Kidney (tissue), 14 donors: ENCODE data around the gene CCL8. TPM values are rescaled to one million over a fixed set of nuclear protein-coding genes. Genes with fewer than 3 reads are reported as not detected.
A peak's percentile ranks its signal among the peaks of the same experiment; 100 is the strongest.

Experiments used
- DNase-seq, 5 donors: peaks; one replicate each; pipeline ENCODE4 v3.0.0-alpha.2; 2013 to 2020
- FAIRE-seq: peaks from 2 replicates; lab custom pipeline; 2012; peaks lifted over from hg19 to GRCh38; lab: Jason Lieb, UNC
- H3K27ac ChIP-seq, 2 donors: one replicate each; pipeline ENCODE4 v1.7.0; 2013; ENCODE audit warnings: low read depth in 2 of 2, low read length in 2 of 2, inconsistent platforms in 1 of 2
- H3K27me3 ChIP-seq: one replicate; pipeline ENCODE4 v1.7.1; 2013; ENCODE audit warnings: low read length, inconsistent platforms; ENCODE audit not compliant: control insufficient read depth, insufficient read depth
- H3K36me3 ChIP-seq, 3 donors: one replicate each; pipeline versions ENCODE4 v1.7.0 to v1.7.1; 2013; ENCODE audit warnings: low read length in 3 of 3, control low read depth in 1 of 3, inconsistent platforms in 1 of 3; ENCODE audit not compliant: insufficient read depth in 3 of 3, control insufficient read depth in 2 of 3
- H3K4me1 ChIP-seq, 3 donors: one replicate each; pipeline versions ENCODE4 v1.7.0 to v1.7.1; 2013; ENCODE audit warnings: low read length in 3 of 3, inconsistent platforms in 1 of 3, low read depth in 1 of 3; ENCODE audit not compliant: control insufficient read depth in 2 of 3, insufficient read depth in 2 of 3
- H3K4me3 ChIP-seq, 3 donors: one replicate each; pipeline versions ENCODE4 v1.7.0 to v1.8.1; 2013; ENCODE audit warnings: low read length in 3 of 3, control low read depth in 1 of 3, inconsistent platforms in 1 of 3
- H3K9ac ChIP-seq, 3 donors: one replicate each; pipeline versions ENCODE4 v1.7.0 to v1.7.1; 2013; ENCODE audit warnings: low read length in 3 of 3, control low read depth in 1 of 3, inconsistent platforms in 1 of 3
- H3K9me3 ChIP-seq, 3 donors: one replicate each; pipeline versions ENCODE4 v1.7.0 to v1.7.1; 2013; ENCODE audit warnings: low read length in 3 of 3, control low read depth in 1 of 3, inconsistent platforms in 1 of 3; ENCODE audit not compliant: control insufficient read depth in 2 of 3, insufficient read depth in 1 of 3
- intact Hi-C: fragments of 100-400 bp; cut with DNase I; formaldehyde crosslinking; loops from one replicate; pipeline ENCODE4 v1.11.1; 2022
- polyA plus RNA-seq: library from polyadenylated mRNA; stranded (reverse); fragments of 350-450 nt; fragmentation: Illumina TruSeq; extraction: RNeasy Lipid Tissue Mini Kit (QIAGEN cat#74804); gene quantifications from one replicate; pipeline ENCODE4 v1.2.3, GENCODE V29; 2014; ENCODE audit warnings: low read depth, low replicate concordance; ENCODE audit not compliant: insufficient read depth
- total RNA-seq: library from RNA; stranded (reverse); fragmentation: NEBNext Ultra II Directional; extraction: Animal tissue kit (Norgen Biotek cat#: 25700); gene quantifications from one replicate; pipeline ENCODE4 v1.2.1, GENCODE V29; 2021
- TF ChIP-seq, protein P1 (sequence below): IDR thresholded peaks from 3 replicates; pipeline ENCODE4 v1.5.1; 2012; ENCODE audit warnings: mild to moderate bottlenecking, moderate library complexity, borderline replicate concordance; ENCODE audit not compliant: insufficient read depth; ENCODE audit errors: extremely low read depth
- donor health status: control.
- donor health status: control.
- donor health status: control.
- donor health status: control.
- donor health status: control.
- donor health status: DM: yes; HTN: yes; CAD: no.
- donor health status: Normal renal cell carcinoma (clear cell type).

CCL8 gene
- total and polyA plus RNA-seq, 2 donors from 2014 or later, result not detected

DNA sequence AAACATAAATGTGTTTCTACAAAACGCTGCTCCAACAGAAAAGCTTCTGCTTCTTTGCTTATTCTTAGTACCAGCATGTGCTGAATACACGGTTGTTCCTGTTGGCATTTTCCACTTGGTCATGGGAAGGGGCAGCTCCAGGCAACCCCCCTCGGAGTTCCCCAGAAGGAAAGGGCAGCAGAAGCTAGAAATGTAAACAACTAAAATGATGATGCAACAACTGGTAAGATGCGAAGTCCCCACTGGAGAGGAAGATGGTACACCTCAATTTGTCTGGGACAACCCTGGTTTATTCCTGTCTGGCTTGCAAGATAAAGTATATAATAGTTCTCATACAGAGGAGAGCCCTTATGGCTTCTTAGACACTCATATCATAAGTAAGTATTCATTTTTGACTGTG lies 27.8 kb downstream of the CCL8 start:
- DNase-seq, result no peak
- Histone ChIP-seq H3K9me3 (no peaks in the 10 kb centered on the region), H3K27ac (no peak overlapping the region), H3K4me3 (no peak overlapping the region), H3K36me3 (no peaks in the 10 kb centered on the region), H3K27me3 (no peaks in the 10 kb centered on the region), H3K4me1 (no peaks in the 10 kb centered on the region), H3K9ac (no peak overlapping the region)
- intact Hi-C loops, result no loop called here
- no peak for FAIRE-seq
- TF ChIP-seq, protein P1, sequence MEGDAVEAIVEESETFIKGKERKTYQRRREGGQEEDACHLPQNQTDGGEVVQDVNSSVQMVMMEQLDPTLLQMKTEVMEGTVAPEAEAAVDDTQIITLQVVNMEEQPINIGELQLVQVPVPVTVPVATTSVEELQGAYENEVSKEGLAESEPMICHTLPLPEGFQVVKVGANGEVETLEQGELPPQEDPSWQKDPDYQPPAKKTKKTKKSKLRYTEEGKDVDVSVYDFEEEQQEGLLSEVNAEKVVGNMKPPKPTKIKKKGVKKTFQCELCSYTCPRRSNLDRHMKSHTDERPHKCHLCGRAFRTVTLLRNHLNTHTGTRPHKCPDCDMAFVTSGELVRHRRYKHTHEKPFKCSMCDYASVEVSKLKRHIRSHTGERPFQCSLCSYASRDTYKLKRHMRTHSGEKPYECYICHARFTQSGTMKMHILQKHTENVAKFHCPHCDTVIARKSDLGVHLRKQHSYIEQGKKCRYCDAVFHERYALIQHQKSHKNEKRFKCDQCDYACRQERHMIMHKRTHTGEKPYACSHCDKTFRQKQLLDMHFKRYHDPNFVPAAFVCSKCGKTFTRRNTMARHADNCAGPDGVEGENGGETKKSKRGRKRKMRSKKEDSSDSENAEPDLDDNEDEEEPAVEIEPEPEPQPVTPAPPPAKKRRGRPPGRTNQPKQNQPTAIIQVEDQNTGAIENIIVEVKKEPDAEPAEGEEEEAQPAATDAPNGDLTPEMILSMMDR, result no peak

- TF ChIP-seq, protein P1, result no peak
- no peaks in the 10 kb centered on the region for H3K9me3 ChIP-seq
- no peak overlapping the region for H3K4me3 ChIP-seq
- no peaks in the 10 kb centered on the region for H3K36me3 ChIP-seq
- DNase-seq (no peak), FAIRE-seq (no peak)
- intact Hi-C loops, result no loop called here
- no peaks in the 10 kb centered on the region for H3K27me3 ChIP-seq
- H3K4me1 ChIP-seq, result no peaks in the 10 kb centered on the region
- H3K9ac ChIP-seq, result no peak overlapping the region
- no peak overlapping the region for H3K27ac ChIP-seq
Observed at GRCh38 chr17:34349751-34350150, 30.5 kb downstream of the CCL8 start.

GRCh38 chr17:34351096-34351495 lies 31.9 kb downstream of the CCL8 start:
- H3K4me3 ChIP-seq, result no peak overlapping the region
- H3K4me1 ChIP-seq, result no peaks in the 10 kb centered on the region
- intact Hi-C loops, result no loop called here
- H3K27me3 ChIP-seq, result no peaks in the 10 kb centered on the region
- H3K36me3 ChIP-seq, result no peaks in the 10 kb centered on the region
- H3K9me3 ChIP-seq, result no peaks in the 10 kb centered on the region
- no peak for FAIRE-seq
- H3K27ac ChIP-seq, result no peak overlapping the region
- TF ChIP-seq, protein P1, result no peak
- DNase-seq, result no peak
- no peak overlapping the region for H3K9ac ChIP-seq

DNA sequence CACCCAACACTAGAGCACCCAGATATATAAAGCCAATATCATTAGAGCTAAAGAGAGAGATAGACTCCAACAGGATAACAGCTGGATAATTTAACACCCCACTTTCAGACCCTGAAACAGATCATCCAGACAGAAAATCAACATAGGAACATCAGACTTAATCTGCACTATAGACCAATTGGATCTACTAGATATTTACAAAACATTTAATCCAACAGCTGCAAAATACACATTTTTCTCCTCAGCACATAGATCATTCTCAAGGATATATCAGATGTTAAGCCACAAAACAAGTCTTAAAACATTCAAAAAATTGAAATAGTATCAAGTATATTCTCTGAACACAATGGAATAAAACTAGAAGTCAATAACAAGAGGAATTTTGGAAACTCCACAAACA lies 33.0 kb downstream of the CCL8 start:
- Histone ChIP-seq H3K4me1 (no peaks in the 10 kb centered on the region), H3K9ac (no peak overlapping the region), H3K9me3 (no peaks in the 10 kb centered on the region), H3K27ac (no peak overlapping the region), H3K27me3 (no peaks in the 10 kb centered on the region), H3K36me3 (no peaks in the 10 kb centered on the region), H3K4me3 (no peak overlapping the region)
- FAIRE-seq (no peak), DNase-seq (peak in 1 of 5 donors; percentile 21)
- intact Hi-C loops, result no loop called here
- TF ChIP-seq, protein P1, result no peak
